Measurements from ENCODE around the gene UBTD1. TPM values are rescaled to one million over a fixed set of nuclear protein-coding genes. Genes with fewer than 3 reads are reported as not detected.

UBTD1 gene
- total and polyA plus RNA-seq, 10 of the 15 experiments (the other 5 are each of a cell fraction or from before 2014, with no cell fraction given) = 0.04 to 1.5 (median 1.2) TPM; not detected in 1

DNA sequence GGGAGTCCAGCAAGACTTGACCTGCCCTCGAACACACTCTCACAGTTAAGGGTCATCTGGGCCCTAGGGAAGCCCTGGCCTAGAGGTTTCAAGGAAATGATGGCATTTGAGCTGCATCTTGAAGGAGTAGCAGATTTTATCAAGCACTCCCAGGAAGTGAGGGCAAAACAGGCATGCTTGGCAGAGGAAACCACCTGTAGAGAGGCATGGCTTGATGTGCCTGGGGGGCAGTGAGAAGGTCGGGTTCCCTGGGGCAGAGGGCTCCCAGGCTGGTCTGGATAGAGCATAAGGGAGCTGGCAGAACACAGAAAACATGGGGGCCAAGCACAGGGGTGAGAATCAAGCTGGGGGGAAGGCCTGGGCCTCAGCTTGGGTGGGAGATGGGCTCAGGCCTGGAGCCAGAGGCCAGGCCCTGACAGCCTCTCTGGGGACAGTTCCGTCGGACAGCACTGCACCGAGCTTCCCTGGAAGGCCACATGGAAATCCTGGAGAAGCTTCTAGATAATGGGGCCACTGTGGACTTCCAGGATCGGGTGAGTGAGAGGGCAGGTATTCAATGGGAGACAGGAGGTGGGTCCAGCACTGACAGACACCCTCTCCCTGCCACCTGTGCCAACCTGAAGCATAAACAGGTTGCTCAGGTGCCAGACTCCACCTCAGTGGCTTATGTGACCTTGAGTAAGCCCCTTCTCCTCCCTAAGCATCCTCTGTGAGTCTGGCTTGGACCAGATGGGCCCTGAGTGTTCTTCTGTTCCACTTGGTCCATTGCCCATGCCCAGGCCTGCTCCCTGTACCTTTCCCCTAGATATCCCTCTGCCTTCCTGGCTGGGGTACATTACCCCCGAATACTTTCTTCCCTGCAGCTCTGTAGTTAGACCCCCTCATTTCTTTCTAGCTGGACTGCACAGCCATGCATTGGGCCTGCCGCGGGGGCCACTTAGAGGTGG, 82.0 kb downstream of the UBTD1 start:
- Histone ChIP-seq H3K9me3 (replicated peaks; ENCODE audit: control insufficient read depth, insufficient read depth, low read length) (no peaks in the 10 kb centered on the region), H4K20me1 (ENCODE audit: control insufficient read depth, insufficient read depth) (no peaks in the 10 kb centered on the region), H3K27me3 (replicated peaks in 1 of 2; ENCODE audit: control insufficient read depth in 2 of 2, insufficient read depth in 2 of 2, low read length in 1 of 2) (no peaks in the 10 kb centered on the region; a peak in 1 of 4 replicates), H3K36me3 (ENCODE audit: control insufficient read depth in 2 of 2, insufficient read depth in 2 of 2, low read length in 1 of 2) (no peaks in the 10 kb centered on the region), H3K9ac (ENCODE audit: control insufficient read depth, insufficient read depth, low read length) (no peak overlapping the region), H3K4me3 (no peak overlapping the region), H2AFZ (ENCODE audit: control insufficient read depth, low read depth, low read length) (no peak overlapping the region), H3K4me1 (ENCODE audit: control insufficient read depth, insufficient read depth, low read length) (no peaks in the 10 kb centered on the region), H3K4me2 (ENCODE audit: control insufficient read depth, insufficient read depth) (no peak overlapping the region), H3K27ac (ENCODE audit: control insufficient read depth, insufficient read depth) (no peak overlapping the region), H3K79me2 (ENCODE audit: control insufficient read depth, insufficient read depth, low read length) (no peaks in the 10 kb centered on the region)
- RAD21 ChIA-PET (ENCODE audit: unreplicated experiment) = interaction anchor here (0.7 kb wide), 1 partner anchor 27 kb away, joined by 4 read pairs; no protein-coding TSS in a partner anchor
- CTCF ChIA-PET = interaction anchor here (1.2 kb wide), 1 partner anchor 32 kb away, joined by 4 read pairs; no protein-coding TSS in a partner anchor
- BruUV-seq (replicated peaks) = no TSS peak
- no peak for ATAC-seq
- 50% methylated on average over 9 of the region's 9 CpGs for WGBS (ENCODE audit: insufficient coverage, insufficient replicate concordance, low lambda C conversion rate, missing lambda C conversion rate)
- DNase-seq (ENCODE audit: low read depth, low spot score) = no peak
- FAIRE-seq = no peak
- SMC1A ChIA-PET (ENCODE audit: uncharacterized antibody, unreplicated experiment) = interaction anchor here (1.0 kb wide), 1 partner anchor 9 kb away, joined by 4 read pairs; no protein-coding TSS in a partner anchor
- POLR2A ChIA-PET = no interaction called here
- in situ Hi-C loops (cut with MboI) (no loop called here), intact Hi-C loops (cut with micrococcal nuclease; ENCODE audit: unreplicated experiment) (no loop called here)
- TF ChIP-seq MXI1 (IDR thresholded peaks at IDR 0.05; ENCODE audit: low read depth, low read length) (no peak), ZNF207 (IDR thresholded peaks at IDR 0.05; ENCODE audit: borderline replicate concordance) (no peak), ZNF384 (IDR thresholded peaks at IDR 0.05; ENCODE audit: borderline replicate concordance, low read depth, low read length) (no peak), RBBP5 (conservative IDR thresholded peaks at IDR 0.05) (no peak), RELA (IDR thresholded peaks at IDR 0.05; ENCODE audit: borderline replicate concordance, partially characterized antibody) (no peak), POLR2A (IDR thresholded peaks at IDR 0.05; ENCODE audit: low read depth, low read length) (no peak), ZNF24 (IDR thresholded peaks at IDR 0.05) (no peak)
- TF ChIP-seq, protein P1, sequence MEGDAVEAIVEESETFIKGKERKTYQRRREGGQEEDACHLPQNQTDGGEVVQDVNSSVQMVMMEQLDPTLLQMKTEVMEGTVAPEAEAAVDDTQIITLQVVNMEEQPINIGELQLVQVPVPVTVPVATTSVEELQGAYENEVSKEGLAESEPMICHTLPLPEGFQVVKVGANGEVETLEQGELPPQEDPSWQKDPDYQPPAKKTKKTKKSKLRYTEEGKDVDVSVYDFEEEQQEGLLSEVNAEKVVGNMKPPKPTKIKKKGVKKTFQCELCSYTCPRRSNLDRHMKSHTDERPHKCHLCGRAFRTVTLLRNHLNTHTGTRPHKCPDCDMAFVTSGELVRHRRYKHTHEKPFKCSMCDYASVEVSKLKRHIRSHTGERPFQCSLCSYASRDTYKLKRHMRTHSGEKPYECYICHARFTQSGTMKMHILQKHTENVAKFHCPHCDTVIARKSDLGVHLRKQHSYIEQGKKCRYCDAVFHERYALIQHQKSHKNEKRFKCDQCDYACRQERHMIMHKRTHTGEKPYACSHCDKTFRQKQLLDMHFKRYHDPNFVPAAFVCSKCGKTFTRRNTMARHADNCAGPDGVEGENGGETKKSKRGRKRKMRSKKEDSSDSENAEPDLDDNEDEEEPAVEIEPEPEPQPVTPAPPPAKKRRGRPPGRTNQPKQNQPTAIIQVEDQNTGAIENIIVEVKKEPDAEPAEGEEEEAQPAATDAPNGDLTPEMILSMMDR (IDR thresholded peaks at IDR 0.05 in 2 of 3, conservative IDR thresholded peaks at IDR 0.05 in 1 of 3; ENCODE audit: control insufficient read depth in 2 of 3, extremely low read depth in 1 of 3, insufficient read depth in 1 of 3, low read depth in 3 of 3, low read length in 3 of 3) = no peak

All from GM12878 (cell line).